SK-N-SH (cell line): Measurements from ENCODE around the gene PSMG3. TPM values are rescaled to one million over a fixed set of nuclear protein-coding genes. Genes with fewer than 3 reads are reported as not detected.

ENCODE experiments used
- CTCF ChIA-PET: fragments of 300-600, 350-600 bp; formaldehyde crosslinking; extraction: SDS; loops from one replicate; lab custom pipeline; 2021; lab: Yijun Ruan, JAX
- POLR2A ChIA-PET: fragments of 350-600 bp; sonication (Branson Sonifier 250); formaldehyde crosslinking; extraction: SDS; loops from one replicate; lab custom pipeline; 2020; ENCODE audit warnings: antibody characterized with exemption, inconsistent platforms; lab: Yijun Ruan, JAX
- DNase-seq: peaks from one replicate; pipeline ENCODE4 v3.0.0; 2012
- H2AFZ ChIP-seq: fragments of 200-600 bp; sonication (generic); 2 replicates; pipeline ENCODE4 v1.8.1; 2016; ENCODE audit warnings: antibody characterized with exemption, mild to moderate bottlenecking, low read depth
- H3F3A ChIP-seq: fragments of 200-600 bp; sonication (generic); replicated peaks from 2 replicates; pipeline ENCODE3; 2016; ENCODE audit warnings: antibody characterized with exemption, mild to moderate bottlenecking; ENCODE audit not compliant: insufficient read depth
- H3K27ac ChIP-seq, 2 experiments: fragments of 200-500 bp in 1 of 2; fragments of 200-600 bp in 1 of 2; sonication (Bioruptor generic) in 1 of 2; sonication (generic), shearing (Covaris generic) in 1 of 2; 2 replicates each; pipeline versions ENCODE4 v1.5.1 to v1.6.1; 2014 to 2016; ENCODE audit warnings: low read depth in 2 of 2, inconsistent platforms in 1 of 2, low read length in 1 of 2, mild to moderate bottlenecking in 1 of 2, mixed read lengths in 1 of 2
- H3K27me3 ChIP-seq: fragments of 200-600 bp; sonication (generic), shearing (Covaris generic); 2 replicates; pipeline ENCODE4 v1.6.1; 2016; ENCODE audit warnings: mixed run types; ENCODE audit not compliant: insufficient read depth
- H3K36me3 ChIP-seq, 2 experiments: fragments of 200-500 bp in 1 of 2; fragments of 200-600 bp in 1 of 2; sonication (Bioruptor generic) in 1 of 2; sonication (generic) in 1 of 2; replicated peaks in 1 of 2; 2 replicates each; pipeline versions ENCODE3 to v1.5.1; 2014 to 2016; ENCODE audit warnings: low read length in 1 of 2, mild to moderate bottlenecking in 1 of 2; ENCODE audit not compliant: insufficient read depth in 2 of 2, control insufficient read depth in 1 of 2
- H3K4me1 ChIP-seq, 2 experiments: fragments of 200-500 bp in 1 of 2; fragments of 200-600 bp in 1 of 2; sonication (Bioruptor generic) in 1 of 2; sonication (generic), shearing (Covaris generic) in 1 of 2; 2 replicates each; pipeline versions ENCODE4 v1.5.1 to v1.6.1; 2014 to 2016; ENCODE audit warnings: low read depth in 1 of 2, low read length in 1 of 2, mixed run types in 1 of 2; ENCODE audit not compliant: insufficient read depth in 2 of 2, control insufficient read depth in 1 of 2
- H3K4me2 ChIP-seq: fragments of 200-600 bp; sonication (generic), shearing (Covaris generic); 2 replicates; pipeline ENCODE4 v1.6.1; 2017; ENCODE audit warnings: mixed run types
- H3K4me3 ChIP-seq, 2 experiments: fragments of 200-500 bp in 1 of 2; fragments of 200-600 bp in 1 of 2; sonication (Bioruptor generic) in 1 of 2; sonication (generic), shearing (Covaris generic) in 1 of 2; 2 replicates each; pipeline versions ENCODE4 v1.5.1 to v1.8.1; 2014 to 2016; ENCODE audit warnings: low read depth in 2 of 2, inconsistent platforms in 1 of 2, low read length in 1 of 2, mild to moderate bottlenecking in 1 of 2, mixed read lengths in 1 of 2, moderate library complexity in 1 of 2
- H3K79me2 ChIP-seq: fragments of 200-600 bp; sonication (generic); 2 replicates; pipeline ENCODE4 v1.8.1; 2017; ENCODE audit warnings: mild to moderate bottlenecking; ENCODE audit not compliant: insufficient read depth
- H3K9ac ChIP-seq: fragments of 200-600 bp; sonication (generic); 2 replicates; pipeline ENCODE4 v1.6.1; 2017; ENCODE audit warnings: mixed run types
- H3K9me2 ChIP-seq: fragments of 200-600 bp; sonication (generic); 2 replicates; pipeline ENCODE4 v1.6.1; 2017; ENCODE audit warnings: mixed run types
- H3K9me3 ChIP-seq: fragments of 200-600 bp; sonication (generic); 2 replicates; pipeline ENCODE4 v1.6.1; 2017; ENCODE audit warnings: mixed run types, mild to moderate bottlenecking, moderate library complexity
- H4K20me1 ChIP-seq: fragments of 200-600 bp; sonication (generic); 2 replicates; pipeline ENCODE4 v1.6.1; 2017; ENCODE audit warnings: mild to moderate bottlenecking, mixed run types; ENCODE audit not compliant: insufficient read depth
- CHD2 ChIP-seq: fragments of 150-350 bp; IDR thresholded peaks from 2 replicates; pipeline ENCODE4 v1.6.1; 2018; ENCODE audit warnings: low read length; ENCODE audit not compliant: partially characterized antibody
- EP300 ChIP-seq, 2 experiments: IDR thresholded peaks; 2 replicates each; pipeline versions ENCODE4 v1.4.0 to v1.6.1; 2012; ENCODE audit warnings: borderline replicate concordance in 1 of 2, low read depth in 1 of 2, low read length in 1 of 2
- EZH2phosphoT487 ChIP-seq: fragments of 200-600 bp; sonication (generic); IDR thresholded peaks from 2 replicates; pipeline ENCODE4 v1.6.1; 2017; ENCODE audit warnings: low read depth, mixed run types, mild to moderate bottlenecking, antibody characterized with exemption, moderate library complexity, borderline replicate concordance
- FOSL2 ChIP-seq: IDR thresholded peaks from 2 replicates; pipeline ENCODE4 v1.4.0; 2012; ENCODE audit warnings: low read depth, mild to moderate bottlenecking, moderate library complexity, borderline replicate concordance
- FOXJ3 ChIP-seq: sonication (generic); formaldehyde crosslinking; IDR thresholded peaks from 2 replicates; pipeline ENCODE4 v1.5.1; 2020; ENCODE audit warnings: mild to moderate bottlenecking, missing genetic modification reagents
- FOXM1 ChIP-seq: IDR thresholded peaks from 2 replicates; pipeline ENCODE4 v1.4.0; 2012; ENCODE audit warnings: low read depth, mild to moderate bottlenecking
- GABPA ChIP-seq: IDR thresholded peaks from 2 replicates; pipeline ENCODE4 v1.4.0; 2012; ENCODE audit warnings: low read depth, mild to moderate bottlenecking
- GATA2 ChIP-seq: sonication (generic); formaldehyde crosslinking; IDR thresholded peaks from 2 replicates; pipeline ENCODE4 v1.5.0; 2020; ENCODE audit warnings: mild to moderate bottlenecking, missing genetic modification reagents
- JUND ChIP-seq: IDR thresholded peaks from 2 replicates; pipeline ENCODE4 v1.4.0; 2012
- MEF2A ChIP-seq: IDR thresholded peaks from 2 replicates; pipeline ENCODE4 v1.4.0; 2012; ENCODE audit warnings: low read depth, borderline replicate concordance
- NFIC ChIP-seq: IDR thresholded peaks from 2 replicates; pipeline ENCODE4 v1.4.0; 2012; ENCODE audit warnings: borderline replicate concordance
- POLR2AphosphoS5 ChIP-seq: IDR thresholded peaks from 2 replicates; pipeline ENCODE4 v1.6.1; 2012; ENCODE audit warnings: low read depth, low read length
- RAD21 ChIP-seq: IDR thresholded peaks from 2 replicates; pipeline ENCODE4 v1.6.1; 2012; ENCODE audit warnings: mild to moderate bottlenecking, low read length
- RFX5 ChIP-seq: IDR thresholded peaks from 2 replicates; pipeline ENCODE4 v1.6.1; 2012; ENCODE audit warnings: mild to moderate bottlenecking, improper control_type of control experiment, low read length
- SMC3 ChIP-seq: IDR thresholded peaks from 2 replicates; pipeline ENCODE4 v1.6.1; 2012; ENCODE audit warnings: low read depth, low read length, improper control_type of control experiment
- TAF1 ChIP-seq: IDR thresholded peaks from 2 replicates; pipeline ENCODE4 v1.6.1; 2012; ENCODE audit warnings: low read depth, mild to moderate bottlenecking, low read length, moderate library complexity, borderline replicate concordance
- TCF12 ChIP-seq: IDR thresholded peaks from 2 replicates; pipeline ENCODE4 v1.4.0; 2012
- TEAD4 ChIP-seq: IDR thresholded peaks from 2 replicates; pipeline ENCODE4 v1.4.0; 2012; ENCODE audit warnings: mild to moderate bottlenecking, borderline replicate concordance; ENCODE audit not compliant: insufficient read depth
- YY1 ChIP-seq: IDR thresholded peaks from 2 replicates; pipeline ENCODE4 v1.4.0; 2012; ENCODE audit warnings: low read depth, mild to moderate bottlenecking
- WGBS: methylation state at CpG from one replicate; pipeline ENCODE4 v1.1.6; 2017; ENCODE audit warnings: low lambda C conversion rate; 5-methylcytosine and 5-hydroxymethylcytosine counted together
- polyA plus RNA-seq, 3 experiments: library from polyadenylated mRNA; depleted of rRNA; stranded (reverse); fragments of >200 nt; gene quantifications; 2 replicates each; pipeline ENCODE4 v1.2.3, GENCODE V29; 2012
- TF ChIP-seq, protein P1 (sequence below): IDR thresholded peaks from 2 replicates; pipeline ENCODE4 v1.4.0; 2012; ENCODE audit warnings: low read depth
- TF ChIP-seq, protein P2 (sequence below): IDR thresholded peaks from 2 replicates; pipeline ENCODE4 v1.4.0; 2012; ENCODE audit warnings: low read depth, borderline replicate concordance
- TF ChIP-seq, protein P3 (sequence below): fragments of 150-350 bp; IDR thresholded peaks from 2 replicates; pipeline ENCODE4 v1.6.1; 2016; ENCODE audit warnings: mild to moderate bottlenecking, low read depth, low read length
- TF ChIP-seq, protein P4 (sequence below): IDR thresholded peaks from 2 replicates; pipeline ENCODE4 v1.6.1; 2012; ENCODE audit warnings: mild to moderate bottlenecking, low read depth, low read length, moderate library complexity
- TF ChIP-seq, protein P5 (sequence below): IDR thresholded peaks from 2 replicates; pipeline ENCODE4 v1.4.0; 2012; ENCODE audit warnings: low read depth, borderline replicate concordance

The PSMG3 gene
- polyA plus RNA-seq, 1 of the 3 experiments (the other 2 are of a cell fraction), result 109 TPM

DNA sequence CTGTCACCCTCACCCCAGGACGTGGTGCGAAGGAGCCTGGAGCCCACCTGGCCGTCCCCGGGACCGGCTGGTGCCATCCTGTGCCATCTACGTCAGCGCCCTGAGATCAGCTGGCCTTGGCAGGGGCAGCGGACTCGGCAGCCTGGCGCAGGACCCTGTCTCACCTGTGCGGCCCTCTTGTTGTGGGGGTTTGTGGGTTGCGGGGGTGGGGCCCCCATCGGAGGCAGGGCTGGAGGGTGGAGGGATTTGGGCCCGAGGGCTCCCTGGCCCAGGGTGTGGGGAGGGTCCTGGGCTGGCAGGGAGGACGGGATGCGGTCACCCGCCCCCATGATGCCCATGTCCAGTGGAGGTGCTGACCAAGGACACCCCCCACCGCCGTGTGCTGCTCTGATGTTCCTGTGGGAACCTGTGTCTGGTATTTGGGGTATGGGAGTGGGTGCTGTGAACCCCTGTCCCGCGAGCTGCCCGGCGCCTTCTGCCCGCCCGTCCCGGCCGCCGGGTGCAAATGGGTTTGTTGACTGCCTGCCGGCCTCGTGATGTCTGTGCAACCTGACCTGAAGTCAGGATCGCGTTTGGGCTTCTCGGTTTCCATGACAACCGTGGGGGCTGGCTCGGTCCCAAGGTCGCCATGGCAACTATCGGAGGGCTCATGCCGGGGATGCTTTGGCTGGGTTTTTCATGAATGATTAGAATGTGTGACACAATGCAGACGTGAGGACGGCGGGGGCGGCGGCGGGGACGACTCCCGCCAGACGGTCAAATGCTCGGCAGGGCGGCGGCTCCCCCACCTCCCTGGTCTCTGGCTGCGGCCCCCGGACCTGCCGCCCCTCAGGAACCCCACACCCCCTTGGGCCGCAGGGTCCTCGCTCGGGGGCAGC is 32.1 kb downstream of the PSMG3 start:
- H4K20me1 ChIP-seq, result no peaks in the 10 kb centered on the region; the same call in 1 of the 2 replicates
- ChIA-PET POLR2A (no interaction called here), CTCF (interaction anchor here (1.0 to 4.0 kb wide), 4 partner anchors 17 to 64 kb away, joined by 3 to 24 read pairs (median 6); partner anchors contain the start of gene TMEM184A)
- peaks cover 35 to 45% of the 10 kb centered on the region in 2 experiments; a peak in 3 of 4 replicates for H3K4me1 ChIP-seq
- no peaks in the 10 kb centered on the region for H3K27me3 ChIP-seq
- H3K9ac ChIP-seq, result peak overlapping the region; percentile 98
- peaks cover 0 to 34% of the 10 kb centered on the region in 2 experiments for H3K36me3 ChIP-seq
- peaks cover 21% of the 10 kb centered on the region for H3F3A ChIP-seq
- H3K4me3 ChIP-seq, result peak overlapping the region; percentile 51 to 64
- no peaks in the 10 kb centered on the region for H3K9me2 ChIP-seq
- peak; percentile 100 for DNase-seq
- peak overlapping the region; percentile 77 to 100 for H3K27ac ChIP-seq
- WGBS, result 3% methylated on average over 44 of the region's 56 CpGs
- H3K4me2 ChIP-seq, result peak overlapping the region; percentile 100
- H3K9me3 ChIP-seq, result no peaks in the 10 kb centered on the region
- no peak overlapping the region for H2AFZ ChIP-seq
- H3K79me2 ChIP-seq, result peaks cover 76% of the 10 kb centered on the region
- TF ChIP-seq EZH2phosphoT487 (no peak), FOSL2 (peak; percentile 26; the same call in 1 of the 2 replicates), SMC3 (no peak), YY1 (no peak), TEAD4 (peak; percentile 88; the same call in 1 of the 2 replicates), RFX5 (0 out of 2 replicates have a peak, but pooled peaks have one; percentile 31), TCF12 (peak; percentile 89), JUND (no peak), GABPA (no peak), POLR2AphosphoS5 (peak; percentile 35; the same call in 1 of the 2 replicates), CHD2 (peak; percentile 79), FOXJ3 (no peak), GATA2 (CRISPR knock-in tag) (peak; percentile 97), MEF2A (no peak), EP300 (IDR thresholded peaks at IDR 0.05; ENCODE audit: borderline replicate concordance in 1 of 2, low read depth in 1 of 2, low read length in 1 of 2) (peak in 1 of 2 experiments; percentile 66; a peak in 3 of 4 replicates), FOXM1 (no peak), TAF1 (peak; percentile 4; the same call in 1 of the 2 replicates), RAD21 (no peak), NFIC (peak; percentile 98)
- TF ChIP-seq, protein P1, sequence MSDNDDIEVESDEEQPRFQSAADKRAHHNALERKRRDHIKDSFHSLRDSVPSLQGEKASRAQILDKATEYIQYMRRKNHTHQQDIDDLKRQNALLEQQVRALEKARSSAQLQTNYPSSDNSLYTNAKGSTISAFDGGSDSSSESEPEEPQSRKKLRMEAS, result peak; percentile 57
- TF ChIP-seq, protein P2, sequence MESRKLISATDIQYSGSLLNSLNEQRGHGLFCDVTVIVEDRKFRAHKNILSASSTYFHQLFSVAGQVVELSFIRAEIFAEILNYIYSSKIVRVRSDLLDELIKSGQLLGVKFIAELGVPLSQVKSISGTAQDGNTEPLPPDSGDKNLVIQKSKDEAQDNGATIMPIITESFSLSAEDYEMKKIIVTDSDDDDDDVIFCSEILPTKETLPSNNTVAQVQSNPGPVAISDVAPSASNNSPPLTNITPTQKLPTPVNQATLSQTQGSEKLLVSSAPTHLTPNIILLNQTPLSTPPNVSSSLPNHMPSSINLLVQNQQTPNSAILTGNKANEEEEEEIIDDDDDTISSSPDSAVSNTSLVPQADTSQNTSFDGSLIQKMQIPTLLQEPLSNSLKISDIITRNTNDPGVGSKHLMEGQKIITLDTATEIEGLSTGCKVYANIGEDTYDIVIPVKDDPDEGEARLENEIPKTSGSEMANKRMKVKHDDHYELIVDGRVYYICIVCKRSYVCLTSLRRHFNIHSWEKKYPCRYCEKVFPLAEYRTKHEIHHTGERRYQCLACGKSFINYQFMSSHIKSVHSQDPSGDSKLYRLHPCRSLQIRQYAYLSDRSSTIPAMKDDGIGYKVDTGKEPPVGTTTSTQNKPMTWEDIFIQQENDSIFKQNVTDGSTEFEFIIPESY, result no peak
- TF ChIP-seq, protein P3, sequence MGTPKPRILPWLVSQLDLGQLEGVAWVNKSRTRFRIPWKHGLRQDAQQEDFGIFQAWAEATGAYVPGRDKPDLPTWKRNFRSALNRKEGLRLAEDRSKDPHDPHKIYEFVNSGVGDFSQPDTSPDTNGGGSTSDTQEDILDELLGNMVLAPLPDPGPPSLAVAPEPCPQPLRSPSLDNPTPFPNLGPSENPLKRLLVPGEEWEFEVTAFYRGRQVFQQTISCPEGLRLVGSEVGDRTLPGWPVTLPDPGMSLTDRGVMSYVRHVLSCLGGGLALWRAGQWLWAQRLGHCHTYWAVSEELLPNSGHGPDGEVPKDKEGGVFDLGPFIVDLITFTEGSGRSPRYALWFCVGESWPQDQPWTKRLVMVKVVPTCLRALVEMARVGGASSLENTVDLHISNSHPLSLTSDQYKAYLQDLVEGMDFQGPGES, result no peak
- TF ChIP-seq, protein P4, sequence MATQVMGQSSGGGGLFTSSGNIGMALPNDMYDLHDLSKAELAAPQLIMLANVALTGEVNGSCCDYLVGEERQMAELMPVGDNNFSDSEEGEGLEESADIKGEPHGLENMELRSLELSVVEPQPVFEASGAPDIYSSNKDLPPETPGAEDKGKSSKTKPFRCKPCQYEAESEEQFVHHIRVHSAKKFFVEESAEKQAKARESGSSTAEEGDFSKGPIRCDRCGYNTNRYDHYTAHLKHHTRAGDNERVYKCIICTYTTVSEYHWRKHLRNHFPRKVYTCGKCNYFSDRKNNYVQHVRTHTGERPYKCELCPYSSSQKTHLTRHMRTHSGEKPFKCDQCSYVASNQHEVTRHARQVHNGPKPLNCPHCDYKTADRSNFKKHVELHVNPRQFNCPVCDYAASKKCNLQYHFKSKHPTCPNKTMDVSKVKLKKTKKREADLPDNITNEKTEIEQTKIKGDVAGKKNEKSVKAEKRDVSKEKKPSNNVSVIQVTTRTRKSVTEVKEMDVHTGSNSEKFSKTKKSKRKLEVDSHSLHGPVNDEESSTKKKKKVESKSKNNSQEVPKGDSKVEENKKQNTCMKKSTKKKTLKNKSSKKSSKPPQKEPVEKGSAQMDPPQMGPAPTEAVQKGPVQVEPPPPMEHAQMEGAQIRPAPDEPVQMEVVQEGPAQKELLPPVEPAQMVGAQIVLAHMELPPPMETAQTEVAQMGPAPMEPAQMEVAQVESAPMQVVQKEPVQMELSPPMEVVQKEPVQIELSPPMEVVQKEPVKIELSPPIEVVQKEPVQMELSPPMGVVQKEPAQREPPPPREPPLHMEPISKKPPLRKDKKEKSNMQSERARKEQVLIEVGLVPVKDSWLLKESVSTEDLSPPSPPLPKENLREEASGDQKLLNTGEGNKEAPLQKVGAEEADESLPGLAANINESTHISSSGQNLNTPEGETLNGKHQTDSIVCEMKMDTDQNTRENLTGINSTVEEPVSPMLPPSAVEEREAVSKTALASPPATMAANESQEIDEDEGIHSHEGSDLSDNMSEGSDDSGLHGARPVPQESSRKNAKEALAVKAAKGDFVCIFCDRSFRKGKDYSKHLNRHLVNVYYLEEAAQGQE, result no peak
- TF ChIP-seq, protein P5, sequence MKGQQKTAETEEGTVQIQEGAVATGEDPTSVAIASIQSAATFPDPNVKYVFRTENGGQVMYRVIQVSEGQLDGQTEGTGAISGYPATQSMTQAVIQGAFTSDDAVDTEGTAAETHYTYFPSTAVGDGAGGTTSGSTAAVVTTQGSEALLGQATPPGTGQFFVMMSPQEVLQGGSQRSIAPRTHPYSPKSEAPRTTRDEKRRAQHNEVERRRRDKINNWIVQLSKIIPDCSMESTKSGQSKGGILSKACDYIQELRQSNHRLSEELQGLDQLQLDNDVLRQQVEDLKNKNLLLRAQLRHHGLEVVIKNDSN, result peak; percentile 47; the same call in 1 of the 2 replicates
